Activated naive CD4-positive, alpha-beta T cell (primary cell): ENCODE measurements around the gene TSEN2.
"Not testable (repeated sequence)": the region's sequence is repeated elsewhere in the genome, so short reads cannot be mapped to it uniquely, and the experiment has no call there.

Source experiments
- DNase-seq, 4 experiments: peaks; one replicate each; lab custom pipeline; 2025; lab: John Stamatoyannopoulos, UW

Gene TSEN2

DNA sequence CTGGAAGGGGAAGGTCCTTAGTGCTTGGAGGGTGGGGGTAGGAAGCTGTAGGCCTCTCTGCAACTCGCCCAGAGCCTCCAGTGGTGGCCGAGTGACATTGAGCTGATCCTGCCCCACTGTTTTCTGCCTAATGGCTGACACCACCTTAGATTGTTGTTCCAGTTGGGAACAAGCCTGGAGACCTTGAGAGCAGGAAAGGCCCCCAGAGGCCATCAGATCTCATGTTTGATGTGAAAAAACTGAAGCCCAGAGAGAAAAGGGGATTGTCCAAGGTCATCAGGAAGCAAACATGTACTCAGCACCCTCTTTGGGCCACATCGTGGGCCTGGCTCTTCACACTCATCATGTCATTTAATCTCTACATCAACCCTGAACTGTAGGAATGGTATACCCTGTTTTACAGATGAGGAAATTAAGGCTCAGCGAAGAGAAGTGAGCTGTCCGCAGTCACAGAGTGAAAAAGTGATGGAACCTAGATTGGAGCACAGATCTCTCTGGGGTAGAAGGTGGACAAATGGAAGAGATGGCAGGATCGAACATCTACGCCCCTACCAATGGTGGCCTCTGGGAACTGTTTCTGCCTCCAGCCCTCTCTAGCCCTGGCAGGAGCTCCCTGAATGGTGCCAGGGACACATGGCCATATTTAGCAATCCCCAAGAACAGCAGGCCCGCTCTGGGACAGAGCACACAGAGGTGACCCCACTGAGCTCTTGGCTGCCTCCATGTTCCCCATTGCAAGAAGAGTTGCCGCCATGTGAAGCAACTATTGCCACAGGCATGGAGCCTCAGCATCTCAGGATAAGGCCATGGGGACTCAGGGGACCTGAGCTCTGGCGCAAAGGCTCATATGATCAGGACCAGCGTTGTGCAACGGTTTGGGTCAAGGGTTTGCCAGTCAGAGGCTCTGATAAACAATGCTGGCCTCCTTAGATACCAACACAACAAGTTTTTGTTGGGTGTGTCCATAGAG, 31.6 kb upstream of the TSEN2 start:
- DNase-seq = no peak

DNA sequence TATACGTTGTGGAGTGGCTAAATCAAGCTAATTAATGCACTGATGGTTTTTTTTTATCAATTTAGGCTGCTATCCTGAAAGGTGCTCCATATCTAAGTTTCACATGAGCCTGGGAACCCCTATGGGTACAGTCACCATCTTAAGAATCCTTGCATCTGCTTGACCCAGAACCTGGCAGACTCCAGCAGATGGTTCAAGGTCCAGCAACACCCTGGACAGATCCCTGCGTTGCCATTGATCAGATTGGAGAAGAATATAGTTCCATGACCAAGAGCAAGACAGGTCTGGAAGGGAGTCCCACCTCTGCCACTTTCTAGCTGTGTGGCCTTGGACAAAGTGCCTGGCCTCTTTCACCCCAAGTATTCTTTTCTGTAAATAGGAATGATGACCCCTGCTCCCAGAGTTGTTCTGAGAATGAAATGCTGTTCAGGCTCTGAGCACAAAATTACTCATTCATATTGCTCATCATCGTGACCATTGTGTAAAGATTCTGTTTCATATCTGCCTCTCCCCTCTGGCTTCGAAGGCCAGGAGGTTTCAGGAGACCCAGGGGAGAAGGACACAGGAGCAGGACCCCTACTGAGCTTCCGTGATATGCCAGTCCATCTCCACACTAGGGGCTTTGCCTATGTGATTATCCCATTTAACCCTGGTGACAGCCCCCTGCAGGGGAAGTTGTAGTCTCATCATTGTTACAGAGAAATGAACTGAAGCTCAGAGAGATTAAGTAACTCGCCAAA, 30.0 kb upstream of the TSEN2 start:
- DNase-seq = no peak

DNA sequence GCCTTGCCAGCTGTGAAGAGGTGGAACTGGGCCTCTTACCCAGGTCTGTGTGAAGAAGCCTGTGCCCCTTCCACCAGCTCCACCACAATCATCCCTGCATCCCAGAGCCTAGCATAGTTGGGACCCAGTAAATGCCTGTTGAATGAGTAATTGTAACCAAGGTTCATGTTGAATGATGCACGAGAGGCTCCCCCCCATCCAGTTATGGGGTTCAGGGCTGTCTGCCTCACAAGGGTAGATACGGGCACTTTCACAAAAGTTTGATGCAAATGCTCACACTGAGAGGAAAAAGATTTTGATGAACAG, 29.5 kb upstream of the TSEN2 start:
- DNase-seq = no peak

DNA sequence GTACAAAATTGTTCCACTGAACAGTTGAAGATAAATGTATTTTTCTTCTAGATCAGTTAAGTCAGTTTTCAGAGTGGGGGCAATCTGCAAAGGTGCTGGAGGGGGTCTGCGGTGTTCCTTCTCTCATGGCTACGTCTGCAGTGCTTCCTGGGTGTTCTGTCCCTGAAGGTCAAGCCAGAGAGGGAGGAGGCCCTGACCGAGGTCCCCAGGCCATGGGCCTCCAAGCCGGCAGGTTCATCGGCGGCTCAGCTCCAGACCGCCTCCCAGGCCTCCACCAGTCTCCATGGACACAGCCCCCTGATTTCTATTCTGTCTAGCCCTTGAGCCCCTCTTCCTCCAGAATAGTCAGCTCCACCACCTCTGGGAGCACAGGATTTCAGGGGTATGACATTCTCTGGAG, 28.5 kb upstream of the TSEN2 start:
- DNase-seq = no peak

DNA sequence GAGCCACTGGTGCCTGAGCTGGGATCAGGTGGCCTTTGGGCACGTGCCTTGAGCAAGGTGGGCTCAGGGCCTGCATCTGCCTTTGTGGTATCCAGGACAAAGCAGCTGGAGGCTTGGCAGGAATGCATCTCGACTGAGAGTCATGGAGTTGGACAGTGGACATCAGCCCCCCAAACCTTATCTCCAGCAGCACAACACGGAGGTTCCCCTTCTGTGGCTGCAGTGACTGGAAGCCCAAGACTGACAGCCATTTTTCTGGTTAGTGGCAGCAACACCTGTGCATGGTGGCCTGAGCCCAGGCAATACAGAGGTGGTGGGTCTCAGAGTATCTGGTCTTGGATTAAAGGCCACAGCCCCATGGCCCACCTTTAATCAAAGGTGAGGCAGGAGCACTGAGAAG, 27.8 kb upstream of the TSEN2 start:
- DNase-seq = no peak

DNA sequence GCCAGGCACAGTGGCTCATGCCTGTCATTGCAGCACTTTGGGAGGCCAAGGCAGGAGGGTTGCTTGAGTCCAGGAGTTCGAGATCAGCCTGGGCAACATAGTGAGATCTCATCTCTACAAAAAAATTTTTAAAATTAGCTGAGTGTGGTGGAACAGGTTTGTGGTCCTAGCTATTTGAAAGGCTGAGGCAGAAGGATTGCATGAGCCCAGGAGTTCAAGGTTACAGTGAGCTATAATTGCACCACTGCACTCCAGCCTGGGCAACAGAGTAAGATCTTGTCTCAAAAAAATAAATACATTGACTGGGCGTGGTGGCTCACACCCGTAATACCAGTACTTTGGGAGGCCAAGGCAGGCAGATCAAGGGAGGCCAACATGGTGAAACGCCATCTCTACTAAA, 26.9 kb upstream of the TSEN2 start:
- not testable (repeated sequence) for DNase-seq

DNA sequence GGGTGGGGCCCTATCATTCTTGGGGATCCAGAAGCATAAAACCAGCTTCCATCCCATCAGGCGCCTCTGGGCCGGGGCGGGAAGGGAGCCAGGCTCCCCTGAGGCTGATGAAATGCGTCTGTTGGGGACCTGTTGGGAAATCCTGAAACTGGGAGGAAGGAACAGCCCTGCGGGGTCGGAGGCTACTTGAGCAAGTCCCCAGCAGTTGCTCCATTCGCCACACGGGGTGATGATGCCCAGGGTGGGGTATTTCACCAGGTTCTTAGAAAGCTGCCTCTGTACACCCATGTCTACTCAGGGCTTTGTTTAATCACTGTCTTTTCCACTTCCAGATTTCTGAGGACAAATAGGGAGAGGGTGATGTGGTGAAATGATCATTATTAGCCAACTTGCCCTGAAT, 25.4 kb upstream of the TSEN2 start:
- no peak for DNase-seq

DNA sequence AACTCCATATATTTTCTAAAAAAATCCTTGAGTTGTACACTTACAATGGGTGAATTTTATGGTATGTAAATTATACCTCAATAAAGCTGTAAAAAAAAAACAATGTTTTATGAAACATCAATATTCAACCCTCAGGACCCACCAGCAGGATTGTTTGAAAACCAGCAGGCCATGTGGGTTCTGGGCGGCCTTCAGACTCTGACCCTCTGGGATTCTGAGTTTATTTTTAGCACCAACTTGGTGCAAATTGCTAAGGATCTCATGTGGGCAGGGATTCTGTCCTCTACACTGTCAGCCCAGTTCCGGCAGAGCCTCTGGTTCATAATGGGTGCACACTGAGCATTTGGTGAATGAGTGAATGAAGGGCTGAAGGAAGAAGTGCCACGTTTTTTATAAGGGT, 24.2 kb upstream of the TSEN2 start:
- no peak for DNase-seq

DNA sequence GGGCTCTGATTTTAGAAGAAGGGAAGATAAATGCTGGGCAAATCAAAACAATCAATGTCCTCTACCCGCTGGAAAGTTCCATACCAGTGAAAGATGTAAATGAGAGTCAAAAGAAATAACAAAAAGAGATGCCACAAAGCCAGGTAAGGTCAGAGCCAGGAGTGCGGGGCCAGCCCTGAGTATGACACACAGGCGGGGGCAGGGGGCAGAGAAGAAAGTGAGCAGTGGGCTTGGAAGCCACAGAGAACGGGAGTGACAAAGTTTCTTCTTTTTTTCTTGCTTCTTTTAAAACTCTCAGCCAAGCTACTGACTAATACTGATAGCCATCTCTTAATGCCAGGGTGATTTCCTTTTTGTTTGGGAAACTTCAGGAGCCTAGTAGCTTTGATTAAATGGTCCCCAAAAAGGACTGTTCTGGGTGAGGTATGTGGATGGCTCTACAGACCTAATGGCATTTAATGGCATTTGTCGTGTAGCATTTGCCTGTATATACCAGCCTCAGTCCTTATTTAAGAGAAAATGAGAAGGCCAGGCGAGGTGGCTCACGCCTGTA, 23.1 kb upstream of the TSEN2 start:
- DNase-seq = no peak

DNA sequence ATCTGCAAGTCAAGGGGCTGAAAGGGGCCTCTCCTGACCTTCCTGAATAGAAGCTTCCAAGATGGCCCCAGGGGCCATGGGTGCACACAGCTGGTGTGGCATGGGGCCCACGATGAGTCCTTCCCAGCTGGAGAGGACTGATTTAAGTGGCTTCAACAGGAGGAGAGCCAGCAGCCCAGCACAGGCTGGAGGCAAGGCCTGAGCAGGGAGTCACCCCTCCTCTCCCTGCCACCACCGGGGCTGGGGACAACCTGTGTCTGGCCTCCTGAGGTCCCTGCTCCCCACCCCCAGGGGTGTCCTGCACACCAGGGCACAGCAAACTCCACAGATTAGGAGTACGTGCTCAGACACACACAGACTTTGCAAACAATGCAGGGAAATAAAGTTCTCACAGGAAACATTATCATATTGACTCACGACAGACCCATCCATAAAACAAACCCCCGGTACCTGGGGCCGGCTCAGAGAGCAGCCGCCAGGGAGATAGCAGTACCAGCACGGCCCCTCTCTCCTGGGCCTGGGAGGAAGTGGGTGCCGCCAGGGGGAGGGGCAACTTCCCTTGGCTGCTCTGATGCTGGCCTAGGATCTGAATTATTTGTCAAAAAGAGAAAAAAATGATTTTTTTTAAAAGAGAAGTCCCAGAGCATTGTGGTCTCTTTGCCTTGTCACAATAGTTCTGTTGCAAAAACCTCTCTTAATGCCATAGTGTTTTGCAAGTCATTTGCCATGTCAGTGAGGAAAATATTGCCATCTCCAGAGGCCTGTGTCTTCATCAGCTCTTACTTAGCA, 21.9 kb upstream of the TSEN2 start:
- peak in 1 of 4 experiments; percentile 15 for DNase-seq

DNA sequence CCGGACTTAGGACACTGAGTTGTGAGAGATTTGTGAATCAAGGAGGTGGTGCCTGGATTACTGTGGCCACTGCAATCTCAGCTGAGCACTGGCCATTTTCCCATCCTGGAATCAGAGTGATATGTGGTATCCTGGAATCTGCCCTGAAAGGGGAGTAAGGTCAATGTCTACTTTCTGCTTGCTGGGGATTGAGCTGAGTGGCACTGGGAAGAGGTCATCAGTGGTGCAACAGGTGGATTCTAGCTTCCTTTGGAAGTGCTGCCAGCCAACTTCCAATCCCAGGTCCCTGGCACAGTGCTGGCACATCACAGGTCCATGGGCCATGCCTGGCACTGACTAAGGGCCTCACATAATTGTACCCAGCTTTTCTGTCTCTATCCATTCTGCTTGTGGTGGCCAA, 20.6 kb upstream of the TSEN2 start:
- no peak for DNase-seq

DNA sequence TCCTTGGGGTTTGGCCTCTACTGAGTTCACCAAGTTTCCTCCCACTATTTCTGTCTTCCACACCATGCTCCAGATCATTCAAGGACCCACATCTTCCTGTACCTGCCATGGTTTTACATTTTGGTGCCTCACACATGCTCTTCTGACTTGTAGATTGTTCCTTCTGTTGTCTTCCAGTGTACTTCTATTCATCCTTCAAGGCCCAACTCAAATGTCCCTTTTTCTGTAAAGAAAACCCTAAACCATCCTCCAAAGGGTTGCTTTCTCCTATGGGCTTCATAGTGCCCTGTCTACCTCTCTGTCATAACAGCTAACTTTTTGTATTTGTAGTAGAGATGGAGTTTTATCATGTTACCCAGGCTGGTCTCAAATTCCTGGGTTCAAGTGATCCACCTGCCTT, 20.1 kb upstream of the TSEN2 start:
- no peak for DNase-seq

DNA sequence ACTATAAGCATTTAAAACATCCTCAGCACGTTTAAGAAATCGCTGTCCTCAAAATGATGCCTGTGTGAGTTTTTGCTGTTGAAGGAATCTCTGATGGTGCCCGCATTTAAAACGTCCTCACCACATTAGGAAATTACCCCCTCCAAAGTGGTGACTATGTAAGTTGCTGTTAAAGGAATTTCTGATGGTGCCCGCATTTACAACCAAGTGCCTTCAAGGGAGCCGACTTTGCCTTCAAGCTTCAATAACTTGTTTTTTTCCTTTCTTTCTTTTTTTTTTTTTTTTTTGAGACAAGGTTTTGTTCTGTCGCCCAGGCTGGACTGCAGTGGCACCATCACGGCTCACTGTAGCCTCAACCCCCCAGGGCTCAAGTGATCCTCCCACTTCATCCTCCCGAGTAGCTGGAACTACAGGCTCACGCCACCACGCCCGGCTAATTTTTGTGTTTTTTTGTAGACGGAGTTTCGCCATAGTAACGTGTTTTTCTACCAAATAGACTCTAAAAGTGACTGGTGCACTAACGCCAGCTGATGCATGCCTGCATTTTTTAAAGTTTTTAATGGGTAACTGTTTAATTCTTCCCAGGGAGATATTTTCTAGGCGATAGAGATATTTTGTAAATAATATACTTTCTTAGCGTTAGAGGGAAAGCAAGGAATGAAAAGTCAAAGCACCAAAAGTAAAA, 19.0 kb upstream of the TSEN2 start:
- DNase-seq = no peak

DNA sequence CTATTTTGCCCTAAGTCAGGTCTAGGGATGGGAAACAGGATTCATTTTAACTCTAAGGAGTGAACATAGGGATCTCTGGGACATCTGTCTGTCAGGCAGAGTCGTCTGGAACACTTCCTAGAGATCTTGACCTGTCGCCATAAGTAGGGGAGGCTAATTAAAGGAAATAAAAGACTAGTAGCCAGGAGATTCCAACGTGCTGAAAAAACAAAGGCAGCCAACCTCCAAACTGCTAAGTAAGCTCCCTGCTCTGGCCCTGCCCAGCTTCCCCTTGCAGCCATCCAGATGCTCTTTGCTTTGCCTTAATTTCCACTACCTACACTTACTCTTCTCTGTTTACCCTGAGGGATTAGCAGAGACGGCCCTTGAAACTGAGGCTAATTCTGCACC, 18.4 kb upstream of the TSEN2 start:
- DNase-seq = no peak

DNA sequence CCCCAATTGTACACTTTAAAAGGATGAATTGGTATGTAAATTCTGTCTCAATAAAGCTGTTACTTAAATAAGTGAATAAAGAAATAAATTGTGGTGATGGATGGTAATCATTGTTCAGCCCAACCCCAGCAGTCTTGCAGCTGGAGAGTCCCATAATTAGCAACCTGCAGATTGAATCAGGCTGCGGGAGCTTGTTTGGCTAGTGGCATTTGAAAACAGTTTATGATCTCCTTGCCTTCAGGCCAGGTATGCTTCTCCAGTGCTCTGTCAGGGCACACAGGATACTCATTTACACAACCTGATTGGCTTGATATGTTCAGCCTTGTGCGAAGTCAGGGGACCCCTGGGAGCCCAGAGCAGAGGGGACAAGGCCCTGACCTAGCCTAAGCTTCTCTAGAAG, 16.5 kb upstream of the TSEN2 start:
- DNase-seq = no peak

DNA sequence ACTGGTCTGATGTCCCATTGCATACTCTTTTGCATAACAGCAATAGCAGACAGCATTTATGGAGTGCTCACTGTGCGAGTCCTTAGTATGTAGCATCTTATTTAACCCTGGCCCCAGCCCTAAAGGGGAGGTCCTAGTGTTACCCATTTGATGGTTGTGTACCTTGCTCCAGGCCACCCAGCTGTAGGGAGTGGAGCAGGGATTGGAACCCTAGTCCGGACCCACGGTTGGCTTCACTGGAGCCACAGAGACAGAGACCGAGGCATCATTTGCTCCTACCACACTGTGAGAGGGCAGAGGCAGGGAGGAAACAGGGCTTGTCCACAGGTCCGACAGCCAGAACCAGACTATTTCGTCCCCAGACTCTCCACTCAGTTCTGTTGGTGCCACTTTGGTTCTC, 16.0 kb upstream of the TSEN2 start:
- no peak for DNase-seq

DNA sequence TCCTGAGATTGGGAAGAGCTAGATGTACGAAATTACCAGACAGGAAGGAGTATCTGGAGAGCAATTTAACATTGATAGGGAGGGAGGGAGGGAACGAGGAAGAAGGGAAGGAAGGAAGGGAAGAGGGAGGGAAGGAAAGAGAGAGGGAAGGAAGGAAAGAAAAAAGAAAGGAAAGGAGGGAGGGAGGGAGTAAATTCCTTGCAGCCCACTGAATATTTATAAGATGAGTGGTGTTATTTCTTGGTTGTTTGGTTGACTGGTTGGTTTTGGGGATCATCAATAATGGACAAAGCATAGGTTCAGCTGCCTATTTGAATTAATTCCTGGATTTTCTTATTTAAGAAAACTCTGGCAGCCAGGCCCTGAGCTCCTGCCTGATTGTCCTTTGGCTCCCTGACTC, 15.5 kb upstream of the TSEN2 start:
- DNase-seq = no peak

DNA sequence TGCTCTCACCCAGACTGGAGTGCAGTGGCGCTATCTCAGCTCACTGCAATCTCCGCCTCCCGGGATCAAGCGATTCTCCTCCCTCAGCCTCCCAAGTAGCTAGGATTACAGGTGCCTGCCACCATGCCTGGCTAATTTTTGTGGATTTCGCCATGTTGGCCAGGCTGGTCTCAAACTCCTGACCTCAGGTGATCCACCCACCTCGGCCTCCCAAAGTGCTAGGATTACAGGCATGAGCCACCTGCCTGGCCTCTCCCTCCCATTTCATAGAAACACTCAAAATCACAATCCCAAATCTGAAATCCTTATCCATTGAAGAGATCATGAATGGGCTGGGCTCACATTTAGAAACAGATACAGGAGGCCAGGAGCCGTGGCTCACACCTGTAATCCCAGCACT, 15.1 kb upstream of the TSEN2 start:
- DNase-seq = not testable (repeated sequence)

DNA sequence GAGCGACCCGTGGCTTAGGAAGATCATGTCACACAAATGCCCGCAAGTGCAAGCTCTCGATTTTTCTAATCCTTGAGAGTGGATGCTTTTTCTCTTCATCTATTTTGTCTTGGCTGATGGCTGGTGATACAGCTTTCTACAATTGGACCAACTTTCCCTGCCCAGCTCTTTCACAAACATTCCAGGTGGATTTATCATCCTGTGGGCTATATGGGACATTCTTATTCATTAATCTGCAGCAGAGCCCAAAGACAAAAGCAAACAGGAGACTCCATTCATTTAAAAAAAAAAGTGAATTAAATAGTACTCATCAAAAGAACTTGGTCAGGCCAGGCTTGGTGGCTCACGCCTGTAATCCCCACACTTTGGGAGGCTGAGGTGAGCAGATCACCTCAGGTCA, 14.2 kb upstream of the TSEN2 start:
- no peak for DNase-seq

DNA sequence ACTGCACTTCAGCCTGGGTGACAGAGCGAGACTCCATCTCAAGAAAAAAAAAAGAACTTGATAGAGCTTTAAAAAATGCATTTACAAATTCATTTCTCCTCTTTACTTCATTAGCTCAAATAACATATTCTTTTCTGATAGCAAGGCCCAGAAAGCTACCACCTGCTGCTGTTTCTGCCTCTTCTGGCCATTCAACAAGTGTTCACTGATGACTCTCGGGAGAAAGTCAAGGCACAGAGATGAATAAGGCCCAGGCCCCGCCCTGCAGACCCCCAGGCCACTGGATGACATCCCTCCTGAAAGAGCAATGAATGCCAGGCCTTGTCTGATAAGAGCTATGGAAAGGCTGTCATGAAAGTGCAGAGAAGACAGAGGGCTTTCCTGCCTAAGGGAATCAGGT, 13.6 kb upstream of the TSEN2 start:
- no peak for DNase-seq

DNA sequence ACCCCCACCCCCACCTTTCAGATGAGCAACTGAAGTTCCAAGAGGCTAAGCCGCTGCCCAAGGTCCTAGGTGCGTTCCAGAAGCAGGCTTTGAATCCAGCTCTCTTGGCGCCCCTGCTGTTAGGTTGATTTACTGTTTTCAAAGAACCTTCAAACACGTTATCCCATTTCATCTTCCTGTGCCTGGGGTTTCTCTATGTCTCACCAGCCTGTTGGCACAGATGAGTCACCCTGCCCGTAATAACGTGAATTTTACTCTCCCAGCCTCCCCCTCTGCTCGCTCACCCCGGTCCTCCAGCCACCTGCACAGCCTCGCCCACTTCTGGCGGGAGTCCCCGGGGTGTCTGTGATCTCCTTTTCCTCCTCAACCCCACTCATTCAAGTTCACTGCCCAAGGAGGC, 13.0 kb upstream of the TSEN2 start:
- no peak for DNase-seq
